ENCODE results near the gene KNOP1. TPM values are rescaled to one million over a fixed set of nuclear protein-coding genes. Genes with fewer than 3 reads are reported as not detected.

KNOP1 gene
- total and polyA plus RNA-seq, 2 of the 13 experiments (the other 11 are each of a cell fraction or from before 2014, with no cell fraction given), result 21.2 to 57.5 TPM

DNA sequence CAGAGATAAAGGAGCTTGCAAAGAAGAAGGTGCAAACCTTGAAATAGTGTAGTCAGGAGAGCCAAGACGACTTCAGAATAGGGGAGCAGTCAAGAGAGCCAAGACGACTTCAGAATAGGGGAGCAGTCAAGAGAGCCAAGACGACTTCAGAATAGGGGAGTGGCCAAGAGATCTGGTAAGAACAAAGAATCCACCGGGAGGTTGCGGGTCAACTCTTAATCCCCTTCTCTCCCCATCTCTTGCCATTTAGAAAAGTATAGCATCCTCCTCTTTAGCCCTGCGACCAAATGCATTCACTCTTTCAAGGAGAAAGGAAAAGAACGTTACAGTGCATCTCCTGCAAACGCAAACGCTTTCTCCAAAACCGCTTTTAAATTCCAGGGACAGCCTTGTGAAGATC, 713 bp downstream of the KNOP1 start:
- BruUV-seq (replicated peaks), result no TSS peak
- DNase-seq (ENCODE audit: low spot score) (no peak), ATAC-seq (no peak), FAIRE-seq (no peak)
- no peaks in the 10 kb centered on the region; a peak in 1 of 5 replicates for H3K27me3 ChIP-seq (ENCODE audit: control insufficient read depth in 1 of 2, insufficient read depth in 2 of 2, low read length in 2 of 2)
- POLR2A ChIA-PET, result interaction anchor here (0.8 to 2.3 kb wide), 9 partner anchors 11 to 162 kb away, joined by 3 to 12 read pairs (median 4); partner anchors contain the start of gene VPS35L
- peak overlapping the region; percentile 98 for H3K4me2 ChIP-seq (ENCODE audit: low read depth, low read length)
- no peaks in the 10 kb centered on the region for H3K9me3 ChIP-seq (ENCODE audit: low read length)
- H3K4me1 ChIP-seq (ENCODE audit: insufficient read depth, low read length), result peaks cover 31% of the 10 kb centered on the region
- H2AFZ ChIP-seq (ENCODE audit: low read length), result peak overlapping the region; percentile 4
- TF ChIP-seq CHD4 (IDR thresholded peaks at IDR 0.05; ENCODE audit: borderline replicate concordance, low read length) (no peak), HIVEP1 (CRISPR knock-in tag; IDR thresholded peaks at IDR 0.05) (no peak), ZNF44 (CRISPR knock-in tag; IDR thresholded peaks at IDR 0.05) (0 out of 2 replicates have a peak, but pooled peaks have one; percentile 2), HMG20A (CRISPR knock-in tag; IDR thresholded peaks at IDR 0.05; ENCODE audit: borderline replicate concordance) (no peak), CBX2 (IDR thresholded peaks at IDR 0.05; ENCODE audit: low read depth, low read length) (no peak), CBX2 (CRISPR knock-in tag; IDR thresholded peaks at IDR 0.05; ENCODE audit: low read depth) (no peak), ZNF20 (CRISPR knock-in tag; IDR thresholded peaks at IDR 0.05) (no peak; the same call in 1 of the 2 replicates), ZBTB1 (CRISPR knock-in tag; IDR thresholded peaks at IDR 0.05; ENCODE audit: borderline replicate concordance) (no peak), CCAR2 (optimal IDR thresholded peaks at IDR 0.05; ENCODE audit: low read depth, low read length) (no peak)
- TF ChIP-seq, protein P1, sequence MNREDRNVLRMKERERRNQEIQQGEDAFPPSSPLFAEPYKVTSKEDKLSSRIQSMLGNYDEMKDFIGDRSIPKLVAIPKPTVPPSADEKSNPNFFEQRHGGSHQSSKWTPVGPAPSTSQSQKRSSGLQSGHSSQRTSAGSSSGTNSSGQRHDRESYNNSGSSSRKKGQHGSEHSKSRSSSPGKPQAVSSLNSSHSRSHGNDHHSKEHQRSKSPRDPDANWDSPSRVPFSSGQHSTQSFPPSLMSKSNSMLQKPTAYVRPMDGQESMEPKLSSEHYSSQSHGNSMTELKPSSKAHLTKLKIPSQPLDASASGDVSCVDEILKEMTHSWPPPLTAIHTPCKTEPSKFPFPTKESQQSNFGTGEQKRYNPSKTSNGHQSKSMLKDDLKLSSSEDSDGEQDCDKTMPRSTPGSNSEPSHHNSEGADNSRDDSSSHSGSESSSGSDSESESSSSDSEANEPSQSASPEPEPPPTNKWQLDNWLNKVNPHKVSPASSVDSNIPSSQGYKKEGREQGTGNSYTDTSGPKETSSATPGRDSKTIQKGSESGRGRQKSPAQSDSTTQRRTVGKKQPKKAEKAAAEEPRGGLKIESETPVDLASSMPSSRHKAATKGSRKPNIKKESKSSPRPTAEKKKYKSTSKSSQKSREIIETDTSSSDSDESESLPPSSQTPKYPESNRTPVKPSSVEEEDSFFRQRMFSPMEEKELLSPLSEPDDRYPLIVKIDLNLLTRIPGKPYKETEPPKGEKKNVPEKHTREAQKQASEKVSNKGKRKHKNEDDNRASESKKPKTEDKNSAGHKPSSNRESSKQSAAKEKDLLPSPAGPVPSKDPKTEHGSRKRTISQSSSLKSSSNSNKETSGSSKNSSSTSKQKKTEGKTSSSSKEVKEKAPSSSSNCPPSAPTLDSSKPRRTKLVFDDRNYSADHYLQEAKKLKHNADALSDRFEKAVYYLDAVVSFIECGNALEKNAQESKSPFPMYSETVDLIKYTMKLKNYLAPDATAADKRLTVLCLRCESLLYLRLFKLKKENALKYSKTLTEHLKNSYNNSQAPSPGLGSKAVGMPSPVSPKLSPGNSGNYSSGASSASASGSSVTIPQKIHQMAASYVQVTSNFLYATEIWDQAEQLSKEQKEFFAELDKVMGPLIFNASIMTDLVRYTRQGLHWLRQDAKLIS (CRISPR knock-in tag; IDR thresholded peaks at IDR 0.05), result 0 out of 2 replicates have a peak, but pooled peaks have one; percentile 23
- TF ChIP-seq, protein P2, sequence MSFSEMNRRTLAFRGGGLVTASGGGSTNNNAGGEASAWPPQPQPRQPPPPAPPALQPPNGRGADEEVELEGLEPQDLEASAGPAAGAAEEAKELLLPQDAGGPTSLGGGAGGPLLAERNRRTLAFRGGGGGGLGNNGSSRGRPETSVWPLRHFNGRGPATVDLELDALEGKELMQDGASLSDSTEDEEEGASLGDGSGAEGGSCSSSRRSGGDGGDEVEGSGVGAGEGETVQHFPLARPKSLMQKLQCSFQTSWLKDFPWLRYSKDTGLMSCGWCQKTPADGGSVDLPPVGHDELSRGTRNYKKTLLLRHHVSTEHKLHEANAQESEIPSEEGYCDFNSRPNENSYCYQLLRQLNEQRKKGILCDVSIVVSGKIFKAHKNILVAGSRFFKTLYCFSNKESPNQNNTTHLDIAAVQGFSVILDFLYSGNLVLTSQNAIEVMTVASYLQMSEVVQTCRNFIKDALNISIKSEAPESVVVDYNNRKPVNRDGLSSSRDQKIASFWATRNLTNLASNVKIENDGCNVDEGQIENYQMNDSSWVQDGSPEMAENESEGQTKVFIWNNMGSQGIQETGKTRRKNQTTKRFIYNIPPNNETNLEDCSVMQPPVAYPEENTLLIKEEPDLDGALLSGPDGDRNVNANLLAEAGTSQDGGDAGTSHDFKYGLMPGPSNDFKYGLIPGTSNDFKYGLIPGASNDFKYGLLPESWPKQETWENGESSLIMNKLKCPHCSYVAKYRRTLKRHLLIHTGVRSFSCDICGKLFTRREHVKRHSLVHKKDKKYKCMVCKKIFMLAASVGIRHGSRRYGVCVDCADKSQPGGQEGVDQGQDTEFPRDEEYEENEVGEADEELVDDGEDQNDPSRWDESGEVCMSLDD (CRISPR knock-in tag; IDR thresholded peaks at IDR 0.05; ENCODE audit: borderline replicate concordance), result no peak
- TF ChIP-seq, protein P3, sequence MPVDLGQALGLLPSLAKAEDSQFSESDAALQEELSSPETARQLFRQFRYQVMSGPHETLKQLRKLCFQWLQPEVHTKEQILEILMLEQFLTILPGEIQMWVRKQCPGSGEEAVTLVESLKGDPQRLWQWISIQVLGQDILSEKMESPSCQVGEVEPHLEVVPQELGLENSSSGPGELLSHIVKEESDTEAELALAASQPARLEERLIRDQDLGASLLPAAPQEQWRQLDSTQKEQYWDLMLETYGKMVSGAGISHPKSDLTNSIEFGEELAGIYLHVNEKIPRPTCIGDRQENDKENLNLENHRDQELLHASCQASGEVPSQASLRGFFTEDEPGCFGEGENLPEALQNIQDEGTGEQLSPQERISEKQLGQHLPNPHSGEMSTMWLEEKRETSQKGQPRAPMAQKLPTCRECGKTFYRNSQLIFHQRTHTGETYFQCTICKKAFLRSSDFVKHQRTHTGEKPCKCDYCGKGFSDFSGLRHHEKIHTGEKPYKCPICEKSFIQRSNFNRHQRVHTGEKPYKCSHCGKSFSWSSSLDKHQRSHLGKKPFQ (CRISPR knock-in tag; IDR thresholded peaks at IDR 0.05; ENCODE audit: insufficient replicate concordance), result no peak
- CTCF ChIA-PET (ENCODE audit: low intra/inter-chr PET ratio, low total read pairs), result no interaction called here
- peak overlapping the region; percentile 79 for H3K9ac ChIP-seq (ENCODE audit: insufficient read depth, low read depth, low read length)
- H4K20me1 ChIP-seq (ENCODE audit: insufficient read depth, low read length), result no peaks in the 10 kb centered on the region
- in situ Hi-C loops (cut with HindIII; ENCODE audit: extremely low pct_ligation_motif_present, low pct_unique_long_range_greater_than_20kb) (loop anchor here (5.0 kb wide), 1 partner anchor 170 kb away; no protein-coding TSS in a partner anchor), intact Hi-C loops (cut with micrococcal nuclease; ENCODE audit: unreplicated experiment) (loop anchor here (5.0 kb wide), 2 partner anchors 35 to 170 kb away; no protein-coding TSS in a partner anchor)
- peak overlapping the region; percentile 74 to 98 (median 98) for H3K4me3 ChIP-seq (replicated peaks in 1 of 3; ENCODE audit: insufficient read depth in 1 of 3, low read depth in 2 of 3, low read length in 3 of 3)
- peaks cover 13 to 21% of the 10 kb centered on the region in 2 experiments for H3K36me3 ChIP-seq (replicated peaks in 1 of 2; ENCODE audit: control insufficient read depth in 1 of 2, insufficient read depth in 2 of 2, low read length in 2 of 2)
- WGBS (ENCODE audit: low lambda C conversion rate), result 2% methylated on average over 10 of the region's 10 CpGs
- peaks cover 30% of the 10 kb centered on the region for H3K79me2 ChIP-seq (ENCODE audit: insufficient read depth, low read length)
- H3K27ac ChIP-seq (ENCODE audit: extremely low read length, insufficient read depth, low read length), result peak overlapping the region; percentile 74

All from HepG2 (cell line).